ENCODE measurements around the gene KRTAP5-8.

DNA sequence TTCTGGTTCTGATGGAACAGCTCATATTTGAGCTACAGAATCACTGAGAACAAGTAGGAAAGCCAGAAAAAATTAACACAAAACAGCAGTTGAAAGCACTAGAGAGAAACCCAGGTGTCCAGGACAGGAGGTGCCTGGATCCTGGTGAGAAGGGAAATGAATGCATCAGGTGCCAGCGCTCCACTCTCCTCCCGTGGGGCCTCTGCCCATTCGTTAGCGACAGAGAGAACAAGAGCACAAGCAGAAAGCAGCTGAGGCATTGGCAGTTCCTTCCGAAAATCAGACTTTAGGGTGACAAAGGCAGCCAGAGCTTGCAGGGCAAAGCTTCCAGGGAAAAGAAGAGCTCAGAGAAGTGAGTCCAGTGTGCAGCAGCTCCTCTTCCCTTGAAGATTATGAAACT, 30.7 kb upstream of the KRTAP5-8 start:
- no peak for TF ChIP-seq CTCF (IDR thresholded peaks at IDR 0.05; ENCODE audit: borderline replicate concordance, extremely low read depth, low read length, poor library complexity, severe bottlenecking)
- no peak for TF ChIP-seq EZH2 (IDR thresholded peaks at IDR 0.05; ENCODE audit: borderline replicate concordance, low read depth, low read length, severe bottlenecking)
